ENCODE results near the gene ADPRHL1. TPM values are rescaled to one million over a fixed set of nuclear protein-coding genes. Genes with fewer than 3 reads are reported as not detected.

ADPRHL1 gene
- total and polyA plus RNA-seq, 2 donors (not counting 1 experiment from before 2014, with no cell fraction given), result 0.59 to 1.5 TPM

- no peak for TF ChIP-seq EZH2 (IDR thresholded peaks at IDR 0.05; ENCODE audit: low read length, missing control alignments)
- no peak for TF ChIP-seq CTCF (conservative IDR thresholded peaks at IDR 0.05 in 1 of 2, IDR thresholded peaks at IDR 0.05 in 1 of 2; ENCODE audit: low read depth in 1 of 2, low read length in 2 of 2)
- H3K79me2 ChIP-seq (ENCODE audit: control insufficient read depth, insufficient read depth, low read length), result no peaks in the 10 kb centered on the region
- H4K20me1 ChIP-seq (ENCODE audit: control insufficient read depth, extremely low read depth, insufficient read depth, low read length), result no peaks in the 10 kb centered on the region
- H3K4me2 ChIP-seq (ENCODE audit: extremely low read depth, insufficient read depth, low read length), result no peak overlapping the region
- peaks cover 12% of the 10 kb centered on the region for H3K36me3 ChIP-seq (ENCODE audit: control insufficient read depth, insufficient read depth, low read length)
- no peak overlapping the region for H2AFZ ChIP-seq (ENCODE audit: low read length)
- no peak for DNase-seq (ENCODE audit: low read depth in 2 of 2)
- no peak overlapping the region for H3K9ac ChIP-seq (ENCODE audit: insufficient read depth, low read length)
- H3K4me3 ChIP-seq (replicated peaks in 1 of 4; ENCODE audit: control extremely low read depth in 1 of 4, insufficient read depth in 1 of 4, low read depth in 3 of 4, low read length in 4 of 4), result no peak overlapping the region
- H3K27me3 ChIP-seq (ENCODE audit: control insufficient read depth, insufficient read depth, low read length), result no peaks in the 10 kb centered on the region
- H3K4me1 ChIP-seq (ENCODE audit: control insufficient read depth, extremely low read depth, insufficient read depth, low read length), result no peaks in the 10 kb centered on the region
- H3K27ac ChIP-seq (ENCODE audit: insufficient read depth, low read length), result no peak overlapping the region
- H3K9me3 ChIP-seq (ENCODE audit: control insufficient read depth, insufficient read depth, low read depth, low read length), result no peaks in the 10 kb centered on the region
These were observed 7.9 kb upstream of the ADPRHL1 start for GRCh38 chr13:113461022-113461751.

GRCh38 chr13:113460599-113460998 lies 7.3 kb upstream of the ADPRHL1 start:
- Histone ChIP-seq H3K9ac (ENCODE audit: insufficient read depth, low read length) (no peak overlapping the region), H3K9me3 (ENCODE audit: control insufficient read depth, insufficient read depth, low read depth, low read length) (no peaks in the 10 kb centered on the region)
- no peak for TF ChIP-seq CTCF (conservative IDR thresholded peaks at IDR 0.05 in 1 of 2, IDR thresholded peaks at IDR 0.05 in 1 of 2; ENCODE audit: low read depth in 1 of 2, low read length in 2 of 2)
- TF ChIP-seq EZH2 (IDR thresholded peaks at IDR 0.05; ENCODE audit: low read length, missing control alignments), result no peak

GRCh38 chr13:113460064-113460555 lies 6.8 kb upstream of the ADPRHL1 start:
- Histone ChIP-seq H3K27ac (ENCODE audit: insufficient read depth, low read length) (no peak overlapping the region), H3K27me3 (ENCODE audit: control insufficient read depth, insufficient read depth, low read length) (no peaks in the 10 kb centered on the region), H3K4me3 (replicated peaks in 1 of 4; ENCODE audit: control extremely low read depth in 1 of 4, insufficient read depth in 1 of 4, low read depth in 3 of 4, low read length in 4 of 4) (no peak overlapping the region), H3K36me3 (ENCODE audit: control insufficient read depth, insufficient read depth, low read length) (peaks cover 16% of the 10 kb centered on the region), H3K9me3 (ENCODE audit: control insufficient read depth, insufficient read depth, low read depth, low read length) (no peaks in the 10 kb centered on the region), H4K20me1 (ENCODE audit: control insufficient read depth, extremely low read depth, insufficient read depth, low read length) (no peaks in the 10 kb centered on the region), H3K4me1 (ENCODE audit: control insufficient read depth, extremely low read depth, insufficient read depth, low read length) (no peaks in the 10 kb centered on the region), H3K9ac (ENCODE audit: insufficient read depth, low read length) (no peak overlapping the region), H2AFZ (ENCODE audit: low read length) (no peak overlapping the region), H3K4me2 (ENCODE audit: extremely low read depth, insufficient read depth, low read length) (no peak overlapping the region), H3K79me2 (ENCODE audit: control insufficient read depth, insufficient read depth, low read length) (no peaks in the 10 kb centered on the region)
- DNase-seq (ENCODE audit: low read depth in 2 of 2), result no peak
- TF ChIP-seq EZH2 (IDR thresholded peaks at IDR 0.05; ENCODE audit: low read length, missing control alignments), result no peak
- TF ChIP-seq CTCF (conservative IDR thresholded peaks at IDR 0.05 in 1 of 2, IDR thresholded peaks at IDR 0.05 in 1 of 2; ENCODE audit: low read depth in 1 of 2, low read length in 2 of 2), result no peak

More at GRCh38 chr13:113460599-113460998, 7.3 kb upstream of the ADPRHL1 start:
- H3K4me3 ChIP-seq (replicated peaks in 1 of 4; ENCODE audit: control extremely low read depth in 1 of 4, insufficient read depth in 1 of 4, low read depth in 3 of 4, low read length in 4 of 4), result no peak overlapping the region
- H2AFZ ChIP-seq (ENCODE audit: low read length), result no peak overlapping the region
- H3K4me2 ChIP-seq (ENCODE audit: extremely low read depth, insufficient read depth, low read length), result no peak overlapping the region
- no peak overlapping the region for H3K27ac ChIP-seq (ENCODE audit: insufficient read depth, low read length)
- H3K27me3 ChIP-seq (ENCODE audit: control insufficient read depth, insufficient read depth, low read length), result no peaks in the 10 kb centered on the region
- no peak for DNase-seq (ENCODE audit: low read depth in 2 of 2)
- no peaks in the 10 kb centered on the region for H3K79me2 ChIP-seq (ENCODE audit: control insufficient read depth, insufficient read depth, low read length)
- no peaks in the 10 kb centered on the region for H4K20me1 ChIP-seq (ENCODE audit: control insufficient read depth, extremely low read depth, insufficient read depth, low read length)
- H3K36me3 ChIP-seq (ENCODE audit: control insufficient read depth, insufficient read depth, low read length), result peaks cover 13% of the 10 kb centered on the region
- no peaks in the 10 kb centered on the region for H3K4me1 ChIP-seq (ENCODE audit: control insufficient read depth, extremely low read depth, insufficient read depth, low read length)

All from fibroblast of lung (primary cell).